Activated naive CD4-positive, alpha-beta T cell treated with anti-CD3 and anti-CD28 coated beads, Interleukin-2, amount 10 ng/mL, durations not matched to agents 7 days and 5 days (primary cell): ENCODE results near the gene GADD45B.
"Not testable (repeated sequence)": the region's sequence is repeated elsewhere in the genome, so short reads cannot be mapped to it uniquely, and the experiment has no call there.

Experiments used
- CTCF ChIA-PET: fragments of 350-600 bp; sonication (Branson Sonifier 250); formaldehyde crosslinking; loops from one replicate; lab custom pipeline; 2021; ENCODE audit warnings: antibody characterized with exemption; lab: Charles Lee
- DNase-seq: peaks from one replicate; pipeline ENCODE4 v3.0.0-alpha.2; 2020
- H3K27ac Mint-ChIP-seq: one replicate; pipeline ENCODE4 v1.8.0; 2021; ENCODE audit warnings: mild to moderate bottlenecking, moderate library complexity, mixed read lengths
- H3K27me3 Mint-ChIP-seq: one replicate; pipeline ENCODE4 v1.8.0; 2021; ENCODE audit warnings: mild to moderate bottlenecking, mixed read lengths
- H3K36me3 Mint-ChIP-seq: one replicate; pipeline ENCODE4 v1.8.0; 2021; ENCODE audit warnings: mixed read lengths
- H3K4me1 Mint-ChIP-seq: one replicate; pipeline ENCODE4 v1.8.0; 2021; ENCODE audit warnings: mixed read lengths
- H3K4me3 Mint-ChIP-seq: one replicate; pipeline ENCODE4 v1.8.0; 2021; ENCODE audit warnings: mild to moderate bottlenecking, moderate library complexity, mixed read lengths
- H3K9me3 Mint-ChIP-seq: one replicate; pipeline ENCODE4 v1.8.0; 2021; ENCODE audit warnings: mixed read lengths

Gene GADD45B

DNA sequence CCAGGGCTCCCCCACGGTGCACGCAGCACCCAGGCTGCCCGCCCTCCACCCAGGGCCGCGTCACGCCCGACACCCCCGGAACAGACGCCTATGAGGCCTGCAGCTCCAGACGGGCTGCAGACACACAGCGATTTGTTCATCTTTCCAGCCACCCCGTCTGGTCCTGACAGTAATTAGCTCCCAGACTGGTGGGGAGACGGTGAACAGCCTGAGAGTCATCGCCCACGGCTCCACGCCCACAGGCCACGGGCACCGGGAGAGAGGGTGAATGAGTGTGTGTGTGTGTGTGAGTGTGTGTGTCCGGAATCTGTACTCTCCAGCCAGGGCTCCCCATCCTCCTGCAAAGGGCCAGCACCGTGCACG is 18.1 kb downstream of the GADD45B start:
- H3K36me3 Mint-ChIP-seq = no peaks in the 10 kb centered on the region
- DNase-seq = no peak
- no peaks in the 10 kb centered on the region for H3K9me3 Mint-ChIP-seq
- H3K4me3 Mint-ChIP-seq = peak overlapping the region; percentile 74
- CTCF ChIA-PET = no interaction called here
- peak overlapping the region; percentile 37 for H3K27ac Mint-ChIP-seq
- H3K4me1 Mint-ChIP-seq = peaks cover 59% of the 10 kb centered on the region
- H3K27me3 Mint-ChIP-seq = peaks cover 60% of the 10 kb centered on the region

DNA sequence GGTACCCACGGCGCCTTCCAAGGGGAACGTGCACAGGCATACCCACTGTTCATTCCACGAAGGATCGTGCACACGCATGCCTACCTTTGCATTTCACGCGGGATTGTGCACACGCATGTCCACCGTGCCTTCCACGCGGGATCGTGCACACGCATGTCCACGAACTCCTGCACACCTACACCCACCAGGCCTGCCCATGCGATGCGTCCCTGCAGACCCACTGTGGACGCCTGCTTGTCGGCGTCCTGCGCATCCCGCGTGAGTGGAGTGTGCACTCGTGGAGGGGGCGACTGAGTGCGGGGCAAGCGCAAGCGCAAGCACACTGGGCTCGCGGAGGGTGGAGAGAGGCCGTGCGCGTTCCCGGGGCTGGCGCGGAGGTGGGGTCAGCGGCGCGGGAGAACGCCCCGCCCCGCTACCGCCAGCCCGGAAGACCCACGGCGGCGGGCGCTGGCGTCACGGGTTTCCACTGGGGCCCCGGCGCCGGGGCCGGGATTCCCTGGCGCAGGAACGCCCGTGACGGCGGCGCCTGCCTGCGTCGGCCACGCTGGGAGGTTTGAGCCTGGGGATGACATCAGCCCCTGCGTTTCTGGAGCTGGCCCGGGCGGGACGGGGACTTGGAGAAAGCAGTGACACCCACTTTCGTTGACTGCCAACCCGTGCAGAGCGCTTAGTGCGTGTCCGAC is 18.7 kb downstream of the GADD45B start:
- Mint-ChIP-seq H3K9me3 (no peaks in the 10 kb centered on the region), H3K4me1 (peaks cover 60% of the 10 kb centered on the region), H3K27ac (peak overlapping the region; percentile 58), H3K27me3 (peaks cover 59% of the 10 kb centered on the region), H3K36me3 (no peaks in the 10 kb centered on the region), H3K4me3 (peak overlapping the region; percentile 74)
- peak; percentile 77 for DNase-seq
- CTCF ChIA-PET = interaction anchor here (0.8 kb wide), 1 partner anchor 117 kb away, joined by 3 read pairs; no protein-coding TSS in a partner anchor

DNA sequence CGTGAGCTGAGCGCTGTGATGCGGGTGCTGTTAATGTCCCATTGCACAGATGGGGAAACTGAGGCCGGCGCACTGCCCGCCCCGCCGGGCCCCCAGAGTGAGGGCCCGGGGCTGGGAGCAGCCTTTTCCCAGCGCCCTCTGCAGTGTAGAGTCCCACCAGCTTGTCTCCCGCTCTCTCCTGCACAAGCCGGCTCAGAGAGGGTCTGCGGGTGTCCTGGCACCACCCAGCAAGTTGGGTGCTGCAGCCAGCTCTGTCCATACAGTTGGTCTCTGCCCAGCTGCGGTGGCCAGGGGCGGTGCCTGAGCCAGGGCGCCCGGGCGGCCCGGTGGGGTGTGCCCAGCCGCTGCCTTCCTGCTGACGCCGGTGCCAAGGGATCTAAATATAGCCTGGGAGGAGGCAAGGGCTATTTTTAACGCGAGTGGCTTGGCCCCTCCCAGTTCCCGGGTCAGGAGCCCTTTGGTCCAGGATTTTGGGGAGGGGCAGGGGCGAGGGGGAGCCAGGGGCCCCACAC is 19.3 kb downstream of the GADD45B start:
- CTCF ChIA-PET = interaction anchor here (0.5 to 0.8 kb wide), 2 partner anchors 116 to 630 kb away, joined by 3 read pairs; no protein-coding TSS in a partner anchor
- peak overlapping the region; percentile 68 for H3K4me3 Mint-ChIP-seq
- DNase-seq = peak; percentile 64
- H3K36me3 Mint-ChIP-seq = no peaks in the 10 kb centered on the region
- H3K4me1 Mint-ChIP-seq = peaks cover 63% of the 10 kb centered on the region
- peaks cover 59% of the 10 kb centered on the region for H3K27me3 Mint-ChIP-seq
- no peaks in the 10 kb centered on the region for H3K9me3 Mint-ChIP-seq
- peak overlapping the region; percentile 58 for H3K27ac Mint-ChIP-seq

DNA sequence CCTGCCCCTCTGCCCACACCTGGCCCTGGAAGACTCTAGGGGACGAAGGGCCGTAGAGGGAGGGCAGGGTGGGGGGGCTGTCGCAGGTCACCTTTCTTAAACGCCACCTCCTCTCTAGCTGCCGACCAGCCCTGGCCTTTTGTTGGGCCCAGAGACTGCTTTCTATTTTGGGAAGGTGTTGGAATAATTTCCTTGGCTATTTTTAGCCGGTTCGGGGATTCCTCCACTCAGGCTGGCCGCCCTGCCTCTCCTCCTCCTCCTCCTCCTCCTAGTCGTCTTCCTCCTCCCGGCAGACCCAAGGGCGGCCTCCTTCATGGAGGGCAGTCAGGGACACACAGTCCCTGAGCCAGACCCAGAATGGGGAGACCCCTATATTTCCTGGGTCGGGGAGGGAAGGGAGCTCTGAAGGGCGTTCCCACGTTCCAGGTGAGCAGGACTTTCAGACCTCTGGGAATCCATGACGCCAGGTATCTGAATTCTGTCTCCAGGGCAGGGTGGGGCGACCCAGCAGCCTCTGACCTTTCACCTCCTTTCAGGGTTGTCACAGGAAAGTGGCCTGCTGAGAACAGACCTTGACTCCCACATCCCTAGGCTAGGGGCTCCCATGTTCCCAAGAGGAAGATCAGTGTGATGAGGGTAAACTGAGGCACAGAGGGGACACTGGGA is 19.9 kb downstream of the GADD45B start:
- no peaks in the 10 kb centered on the region for H3K36me3 Mint-ChIP-seq
- peak overlapping the region; percentile 64 for H3K4me3 Mint-ChIP-seq
- H3K27me3 Mint-ChIP-seq = peaks cover 55% of the 10 kb centered on the region
- H3K9me3 Mint-ChIP-seq = no peaks in the 10 kb centered on the region
- H3K27ac Mint-ChIP-seq = peak overlapping the region; percentile 67
- H3K4me1 Mint-ChIP-seq = peaks cover 60% of the 10 kb centered on the region
- CTCF ChIA-PET = interaction anchor here (0.5 kb wide), 1 partner anchor 629 kb away, joined by 3 read pairs; no protein-coding TSS in a partner anchor
- no peak for DNase-seq

DNA sequence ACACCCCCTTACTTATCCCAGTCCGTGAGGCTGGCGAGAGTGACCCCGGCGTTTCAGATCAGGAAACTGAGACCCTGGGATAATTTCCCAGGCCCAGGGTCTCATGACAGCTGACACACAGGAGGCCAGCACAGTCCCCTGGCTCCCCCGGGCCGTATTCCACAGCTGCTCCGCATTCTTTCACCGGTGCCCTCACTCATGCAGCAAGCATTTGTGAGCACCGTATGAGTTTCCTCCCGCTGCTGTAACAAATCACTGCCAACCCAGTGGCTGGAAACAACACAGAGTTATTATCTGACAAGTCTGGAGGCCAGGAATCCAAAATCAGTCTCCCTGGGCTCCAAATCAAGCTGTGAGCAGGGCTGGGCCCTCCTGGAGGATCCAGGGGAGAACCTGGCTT is 21.3 kb downstream of the GADD45B start:
- H3K9me3 Mint-ChIP-seq = no peaks in the 10 kb centered on the region
- peaks cover 52% of the 10 kb centered on the region for H3K4me1 Mint-ChIP-seq
- no peak overlapping the region for H3K4me3 Mint-ChIP-seq
- H3K27me3 Mint-ChIP-seq = peaks cover 41% of the 10 kb centered on the region
- H3K36me3 Mint-ChIP-seq = no peaks in the 10 kb centered on the region
- DNase-seq = no peak
- CTCF ChIA-PET = no interaction called here
- H3K27ac Mint-ChIP-seq = no peak overlapping the region

DNA sequence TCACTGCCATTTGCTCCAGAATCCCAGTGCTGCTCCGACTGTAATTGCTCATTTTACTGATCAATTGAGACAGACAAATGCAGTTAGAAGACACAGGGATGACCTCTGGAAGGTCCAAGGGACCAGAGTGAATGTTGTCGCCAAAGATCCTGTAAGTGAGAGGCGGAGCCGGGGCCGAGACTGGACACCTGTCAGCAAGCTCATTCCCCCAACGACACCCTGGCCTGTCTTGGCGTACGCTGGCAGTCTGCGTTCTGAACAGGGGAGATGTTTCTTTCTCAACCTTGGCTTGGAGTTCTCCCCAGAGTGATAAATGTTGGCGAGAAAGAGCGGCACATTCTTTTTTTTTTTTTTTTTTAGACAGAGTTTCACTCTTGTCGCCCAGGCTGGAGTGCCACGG is 24.2 kb downstream of the GADD45B start:
- no peak for DNase-seq
- H3K27me3 Mint-ChIP-seq = peaks cover 23% of the 10 kb centered on the region
- H3K9me3 Mint-ChIP-seq = no peaks in the 10 kb centered on the region
- H3K4me3 Mint-ChIP-seq = no peak overlapping the region
- H3K36me3 Mint-ChIP-seq = no peaks in the 10 kb centered on the region
- H3K27ac Mint-ChIP-seq = no peak overlapping the region
- CTCF ChIA-PET = no interaction called here
- H3K4me1 Mint-ChIP-seq = peaks cover 57% of the 10 kb centered on the region

DNA sequence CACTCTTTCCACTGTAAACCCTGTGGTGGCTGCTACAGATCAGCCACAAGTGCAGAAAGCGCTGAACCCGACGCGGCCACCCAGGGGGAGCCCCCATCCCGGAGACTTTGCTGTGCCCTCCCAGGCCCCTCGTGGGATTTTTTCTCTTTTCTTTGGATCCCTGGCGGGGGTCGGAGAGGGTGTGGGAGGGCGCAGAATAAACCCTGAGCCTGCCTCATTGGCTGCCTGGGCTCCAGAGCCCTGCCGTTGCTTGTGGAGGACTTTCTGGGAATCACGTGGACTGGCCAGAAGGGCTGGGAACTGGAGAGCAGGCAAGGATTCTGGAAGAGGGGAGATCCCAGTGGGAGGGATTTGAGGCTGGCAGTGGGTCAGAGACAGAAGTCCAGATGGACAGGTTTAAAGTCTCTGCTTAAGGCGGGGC is 24.9 kb downstream of the GADD45B start:
- Mint-ChIP-seq H3K36me3 (no peaks in the 10 kb centered on the region), H3K9me3 (no peaks in the 10 kb centered on the region), H3K4me1 (peaks cover 59% of the 10 kb centered on the region), H3K27ac (no peak overlapping the region), H3K4me3 (no peak overlapping the region), H3K27me3 (peaks cover 22% of the 10 kb centered on the region)
- no peak for DNase-seq
- CTCF ChIA-PET = no interaction called here

DNA sequence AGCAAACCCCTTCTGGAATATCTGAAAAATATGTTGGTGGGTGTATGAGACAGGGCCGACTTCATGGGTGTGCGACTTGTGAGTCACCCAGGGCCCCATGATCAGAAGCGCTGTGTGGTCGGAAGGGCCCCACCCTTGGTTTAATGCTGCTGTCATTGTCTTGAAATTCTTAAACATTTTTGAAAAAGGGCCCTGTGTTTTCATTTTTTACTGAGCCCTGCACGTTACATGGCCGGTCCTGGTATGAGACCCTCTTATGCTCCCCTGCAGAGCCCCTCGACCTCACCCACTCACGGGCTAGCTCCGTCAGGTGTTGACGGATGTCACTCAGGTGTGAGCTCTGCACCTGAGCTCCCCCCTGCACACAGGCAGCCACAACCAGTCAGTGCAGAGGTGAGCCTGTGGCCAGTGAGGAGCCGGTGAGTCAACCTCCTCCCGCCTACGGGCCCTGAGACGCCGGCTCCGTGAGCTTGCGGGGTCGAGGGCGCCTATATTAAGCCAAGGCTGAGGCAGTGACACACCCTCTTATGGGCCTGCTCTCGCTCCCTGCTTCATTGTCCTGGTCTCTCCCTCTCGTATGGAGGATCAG is 27.7 kb downstream of the GADD45B start:
- Mint-ChIP-seq H3K27ac (peak overlapping the region; percentile 98), H3K4me1 (peaks cover 59% of the 10 kb centered on the region), H3K4me3 (peak overlapping the region; percentile 55), H3K27me3 (peaks cover 26% of the 10 kb centered on the region), H3K9me3 (no peaks in the 10 kb centered on the region), H3K36me3 (no peaks in the 10 kb centered on the region)
- peak; percentile 76 for DNase-seq
- CTCF ChIA-PET = interaction anchor here (1.0 to 1.3 kb wide), 3 partner anchors 25 to 108 kb away, joined by 3 to 4 read pairs (median 4); no protein-coding TSS in a partner anchor

DNA sequence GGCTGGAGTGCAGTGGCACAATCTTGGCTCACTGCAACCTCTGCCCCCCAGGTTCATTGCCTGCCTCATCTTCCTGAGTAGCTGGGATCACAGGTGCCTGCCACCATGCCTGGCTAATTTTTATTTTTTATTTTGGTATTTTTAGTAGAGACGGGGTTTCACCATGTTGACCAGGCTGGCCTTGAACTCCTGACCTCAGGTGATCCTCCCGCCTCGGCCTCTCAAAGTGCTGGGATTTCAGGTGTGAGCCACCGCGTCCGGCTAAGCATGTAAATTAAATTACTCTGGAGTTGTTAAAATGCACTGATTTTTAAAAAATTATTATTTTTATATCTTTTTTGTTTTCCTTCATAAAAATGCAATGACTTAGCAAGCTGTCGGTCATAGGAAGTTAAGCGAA is 30.7 kb downstream of the GADD45B start:
- peak overlapping the region; percentile 97 for H3K27ac Mint-ChIP-seq
- H3K9me3 Mint-ChIP-seq, DNase-seq, H3K4me3 Mint-ChIP-seq, H3K36me3 Mint-ChIP-seq: not testable (repeated sequence)
- peaks cover 49% of the 10 kb centered on the region for H3K4me1 Mint-ChIP-seq
- CTCF ChIA-PET = interaction anchor here (0.9 kb wide), 1 partner anchor 8 kb away, joined by 3 read pairs; no protein-coding TSS in a partner anchor
- H3K27me3 Mint-ChIP-seq = peaks cover 15% of the 10 kb centered on the region

DNA sequence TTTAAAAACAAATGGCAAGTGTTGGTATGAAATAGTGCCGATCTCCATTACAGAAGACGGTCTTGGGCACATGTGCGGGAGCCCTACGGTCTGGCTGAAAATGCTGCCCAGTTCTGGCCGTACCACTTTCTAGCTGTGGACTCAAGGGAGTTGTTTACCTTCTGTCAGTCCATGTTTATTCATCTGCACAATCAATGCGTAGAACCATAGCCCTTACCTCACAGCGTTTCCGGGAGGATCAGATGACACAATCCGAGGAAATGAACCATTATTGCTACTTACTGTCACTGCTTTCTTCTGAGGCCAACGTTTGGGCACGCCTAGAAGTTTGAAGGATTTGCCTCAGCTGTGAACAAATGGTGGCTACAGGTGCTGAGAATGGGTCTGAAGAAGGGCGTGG is 31.2 kb downstream of the GADD45B start:
- Mint-ChIP-seq H3K9me3 (peaks cover 2% of the 10 kb centered on the region), H3K36me3 (no peaks in the 10 kb centered on the region), H3K27ac (peak overlapping the region; percentile 97), H3K4me1 (peaks cover 46% of the 10 kb centered on the region), H3K4me3 (no peak overlapping the region), H3K27me3 (peaks cover 15% of the 10 kb centered on the region)
- CTCF ChIA-PET = interaction anchor here (0.9 kb wide), 1 partner anchor 8 kb away, joined by 3 read pairs; no protein-coding TSS in a partner anchor
- peak; percentile 74 for DNase-seq

DNA sequence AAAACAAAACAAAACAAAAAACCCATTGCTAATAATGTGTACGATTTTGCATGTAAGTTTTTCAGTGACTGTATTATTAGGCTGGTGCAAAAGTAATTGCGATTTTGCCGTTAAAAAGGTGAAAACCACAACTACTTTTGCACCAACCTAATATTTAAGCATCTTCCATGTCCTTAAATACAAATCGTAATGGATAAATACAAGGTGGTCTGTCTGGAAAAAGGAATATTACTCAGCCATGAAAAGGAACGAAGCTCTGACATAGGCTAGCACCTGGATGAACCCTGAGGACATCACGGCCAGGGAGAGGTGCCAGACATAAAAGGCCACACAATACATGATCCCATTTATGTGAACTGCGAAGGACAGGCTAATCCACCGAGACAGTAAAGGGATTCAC is 33.2 kb downstream of the GADD45B start:
- Mint-ChIP-seq H3K27ac (peak overlapping the region; percentile 65), H3K36me3 (no peaks in the 10 kb centered on the region), H3K4me1 (peaks cover 30% of the 10 kb centered on the region), H3K4me3 (no peak overlapping the region), H3K9me3 (peaks cover 2% of the 10 kb centered on the region), H3K27me3 (peaks cover 18% of the 10 kb centered on the region)
- no peak for DNase-seq
- CTCF ChIA-PET = no interaction called here

DNA sequence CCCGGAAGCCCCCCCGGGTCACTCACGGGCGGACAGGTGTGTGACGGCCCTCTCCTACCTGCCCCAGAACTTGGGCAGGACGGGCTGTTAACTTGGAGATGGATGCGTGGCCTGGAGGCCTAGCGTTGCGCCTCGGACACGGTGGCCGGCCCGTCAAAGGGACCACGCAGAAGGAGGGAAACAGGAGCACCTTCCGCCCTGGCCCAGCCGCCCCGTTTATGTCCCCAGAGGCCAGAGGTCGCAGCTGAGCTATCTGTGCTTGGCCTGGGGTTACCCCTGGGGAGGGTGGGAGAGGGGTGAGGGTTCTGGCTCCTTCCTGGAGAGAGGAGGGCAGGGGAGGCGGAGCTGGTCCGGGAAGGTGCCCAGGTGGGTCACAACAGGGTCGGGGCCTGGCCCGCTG is 35.6 kb downstream of the GADD45B start:
- Mint-ChIP-seq H3K4me3 (no peak overlapping the region), H3K9me3 (peaks cover 2% of the 10 kb centered on the region), H3K27ac (no peak overlapping the region), H3K27me3 (peaks cover 28% of the 10 kb centered on the region), H3K4me1 (peaks cover 18% of the 10 kb centered on the region), H3K36me3 (no peaks in the 10 kb centered on the region)
- CTCF ChIA-PET = no interaction called here
- no peak for DNase-seq

DNA sequence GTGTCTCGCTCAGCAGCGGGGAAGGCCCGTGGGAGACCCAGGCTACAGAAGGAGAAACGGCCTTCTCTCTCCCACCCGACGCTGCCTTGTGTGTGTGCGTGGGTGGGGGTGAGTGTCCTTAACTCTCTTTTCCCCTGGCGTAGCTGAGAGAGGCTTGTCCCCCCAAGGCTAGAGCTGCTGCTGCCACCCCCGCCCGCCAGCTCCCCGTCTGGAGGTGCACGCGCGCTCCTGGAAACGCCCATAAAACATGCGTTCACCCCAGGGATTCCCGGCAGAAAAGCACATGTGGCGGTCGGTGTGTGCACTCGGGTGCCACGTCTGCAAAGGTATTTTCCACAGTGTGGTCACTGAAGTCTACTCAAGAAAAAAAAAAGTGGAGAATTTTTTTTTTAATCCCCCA is 36.1 kb downstream of the GADD45B start:
- H3K4me3 Mint-ChIP-seq = no peak overlapping the region
- H3K27me3 Mint-ChIP-seq = peaks cover 31% of the 10 kb centered on the region
- H3K36me3 Mint-ChIP-seq = no peaks in the 10 kb centered on the region
- H3K4me1 Mint-ChIP-seq = peaks cover 16% of the 10 kb centered on the region
- CTCF ChIA-PET = no interaction called here
- DNase-seq = no peak
- H3K9me3 Mint-ChIP-seq = peaks cover 2% of the 10 kb centered on the region
- H3K27ac Mint-ChIP-seq = no peak overlapping the region
